MM.1S (cell line): ENCODE data around the gene MRPL2.

Source experiments
- DNase-seq: peaks from one replicate; pipeline ENCODE4 v3.0.0-alpha.2; 2015
- H2AFZ ChIP-seq: fragments of 300-600 bp; sonication (generic); 2 replicates; pipeline ENCODE4 v1.6.0; 2016; ENCODE audit warnings: antibody characterized with exemption, low read length
- H3F3A ChIP-seq: fragments of 300-600 bp; sonication (generic); 2 replicates; pipeline ENCODE4 v1.6.1; 2016; ENCODE audit warnings: mild to moderate bottlenecking, antibody characterized with exemption, low read length, moderate library complexity, mixed read lengths; ENCODE audit not compliant: insufficient read depth
- H3K27ac ChIP-seq: fragments of 300-600 bp; sonication (generic); 2 replicates; pipeline ENCODE4 v1.5.1; 2016; ENCODE audit warnings: mild to moderate bottlenecking, low read length
- H3K27me3 ChIP-seq: fragments of 300-600 bp; sonication (generic); replicated peaks from 2 replicates; pipeline ENCODE4 v1.6.0; 2016; ENCODE audit warnings: low read length; ENCODE audit not compliant: insufficient read depth
- H3K36me3 ChIP-seq: fragments of 300-600 bp; sonication (generic); replicated peaks from 2 replicates; pipeline ENCODE4 v1.6.1; 2016; ENCODE audit warnings: mild to moderate bottlenecking, low read length, mixed read lengths; ENCODE audit not compliant: insufficient read depth
- H3K4me1 ChIP-seq: fragments of 300-600 bp; sonication (generic); 2 replicates; pipeline ENCODE4 v1.6.1; 2016; ENCODE audit warnings: low read length, mixed read lengths
- H3K4me2 ChIP-seq: fragments of 300-600 bp; sonication (generic); 2 replicates; pipeline ENCODE4 v1.6.0; 2016; ENCODE audit warnings: low read depth, low read length
- H3K4me3 ChIP-seq: fragments of 300-600 bp; sonication (generic); 2 replicates; pipeline ENCODE4 v1.5.1; 2016; ENCODE audit warnings: low read length, mixed read lengths
- H3K79me2 ChIP-seq: fragments of 300-600 bp; sonication (generic); 2 replicates; pipeline ENCODE4 v1.6.1; 2016; ENCODE audit warnings: mixed run types, low read length, mixed read lengths
- H3K9ac ChIP-seq: fragments of 300-600 bp; sonication (generic); 2 replicates; pipeline ENCODE4 v1.6.1; 2016; ENCODE audit warnings: low read length, mixed read lengths
- H3K9me2 ChIP-seq: fragments of 300-600 bp; sonication (generic); replicated peaks from 2 replicates; pipeline ENCODE4 v1.6.1; 2016; ENCODE audit warnings: mild to moderate bottlenecking, low read length, mixed read lengths; ENCODE audit not compliant: insufficient read depth
- H3K9me3 ChIP-seq: fragments of 300-600 bp; sonication (generic); replicated peaks from 2 replicates; pipeline ENCODE4 v1.6.1; 2016; ENCODE audit warnings: mild to moderate bottlenecking, low read length, mixed read lengths; ENCODE audit not compliant: insufficient read depth
- H4K20me1 ChIP-seq: fragments of 300-600 bp; sonication (generic); 2 replicates; pipeline ENCODE4 v1.6.1; 2016; ENCODE audit warnings: mild to moderate bottlenecking, low read length, moderate library complexity, mixed read lengths; ENCODE audit not compliant: insufficient read depth
- CTCF ChIP-seq: fragments of 300-600 bp; sonication (generic); IDR thresholded peaks from 2 replicates; pipeline ENCODE4 v1.5.1; 2016; ENCODE audit warnings: antibody characterized with exemption, low read length, mixed read lengths
- EZH2 ChIP-seq: fragments of 300-600 bp; sonication (generic); optimal IDR thresholded peaks from 2 replicates; pipeline ENCODE3; 2017; ENCODE audit warnings: low read depth, mild to moderate bottlenecking, antibody characterized with exemption, low read length, mixed read lengths
- EZH2phosphoT487 ChIP-seq: fragments of 300-600 bp; sonication (generic); IDR thresholded peaks from 2 replicates; pipeline ENCODE4 v1.6.1; 2018; ENCODE audit warnings: antibody characterized with exemption, low read length

The MRPL2 gene

GRCh38 chr6:43062818-43063217, 3.6 kb upstream of the MRPL2 start:
- no peaks in the 10 kb centered on the region for H3K9me2 ChIP-seq
- H3K4me1 ChIP-seq, result peaks cover 8% of the 10 kb centered on the region
- TF ChIP-seq EZH2phosphoT487, result no peak
- no peak for TF ChIP-seq CTCF
- TF ChIP-seq EZH2, result no peak
- no peaks in the 10 kb centered on the region for H3K9me3 ChIP-seq
- H3K36me3 ChIP-seq, result no peaks in the 10 kb centered on the region
- H4K20me1 ChIP-seq, result no peaks in the 10 kb centered on the region
- H3K27me3 ChIP-seq, result no peaks in the 10 kb centered on the region
- peaks cover 19% of the 10 kb centered on the region for H3K79me2 ChIP-seq
- no peak overlapping the region for H3K27ac ChIP-seq
- no peak overlapping the region for H3K9ac ChIP-seq
- no peaks in the 10 kb centered on the region for H3F3A ChIP-seq
- DNase-seq, result no peak
- H3K4me3 ChIP-seq, result no peak overlapping the region
- no peak overlapping the region for H2AFZ ChIP-seq
- H3K4me2 ChIP-seq, result no peak overlapping the region

GRCh38 chr6:43061861-43062260, 2.6 kb upstream of the MRPL2 start:
- no peak overlapping the region for H3K4me3 ChIP-seq
- no peak for DNase-seq
- H3K9ac ChIP-seq, result no peak overlapping the region
- H3F3A ChIP-seq, result no peaks in the 10 kb centered on the region
- no peaks in the 10 kb centered on the region for H3K9me2 ChIP-seq
- H3K4me1 ChIP-seq, result peaks cover 9% of the 10 kb centered on the region
- H3K9me3 ChIP-seq, result no peaks in the 10 kb centered on the region
- no peak overlapping the region for H2AFZ ChIP-seq
- no peaks in the 10 kb centered on the region for H3K36me3 ChIP-seq
- no peaks in the 10 kb centered on the region for H3K27me3 ChIP-seq
- peaks cover 22% of the 10 kb centered on the region for H3K79me2 ChIP-seq
- TF ChIP-seq CTCF (no peak), EZH2phosphoT487 (no peak), EZH2 (no peak)
- H3K4me2 ChIP-seq, result no peak overlapping the region
- H4K20me1 ChIP-seq, result no peaks in the 10 kb centered on the region
- H3K27ac ChIP-seq, result no peak overlapping the region

- no peaks in the 10 kb centered on the region for H4K20me1 ChIP-seq
- H3K27ac ChIP-seq, result no peak overlapping the region
- peak overlapping the region; percentile 85; the same call in 1 of the 2 replicates for H3K4me2 ChIP-seq
- TF ChIP-seq CTCF (no peak), EZH2 (no peak), EZH2phosphoT487 (no peak)
- no peaks in the 10 kb centered on the region for H3K9me2 ChIP-seq
- no peaks in the 10 kb centered on the region for H3K27me3 ChIP-seq
- no peaks in the 10 kb centered on the region for H3K36me3 ChIP-seq
- no peak overlapping the region for H3K4me3 ChIP-seq
- H3F3A ChIP-seq, result no peaks in the 10 kb centered on the region
- no peak for DNase-seq
- peaks cover 22% of the 10 kb centered on the region for H3K79me2 ChIP-seq
- no peak overlapping the region for H3K9ac ChIP-seq
- H2AFZ ChIP-seq, result no peak overlapping the region
- H3K9me3 ChIP-seq, result no peaks in the 10 kb centered on the region
- peaks cover 9% of the 10 kb centered on the region for H3K4me1 ChIP-seq
These were observed 1.8 kb upstream of the MRPL2 start for GRCh38 chr6:43060755-43061633.
